GM12878 (cell line): ENCODE results near the gene DNA2. TPM values are rescaled to one million over a fixed set of nuclear protein-coding genes. Genes with fewer than 3 reads are reported as not detected.

ENCODE experiments used
- BMI1 ChIP-seq: fragments of 450-650 bp; IDR thresholded peaks from 2 replicates; pipeline ENCODE4 v1.6.1; 2016; ENCODE audit warnings: mild to moderate bottlenecking, moderate library complexity, borderline replicate concordance
- BRCA1 ChIP-seq: IDR thresholded peaks from 2 replicates; pipeline ENCODE4 v1.6.1; 2011; ENCODE audit warnings: low read depth, low read length, improper control_type of control experiment
- CBX3 ChIP-seq: fragments of 200-600 bp; sonication (generic); IDR thresholded peaks from 2 replicates; pipeline ENCODE4 v1.6.1; 2016; ENCODE audit warnings: low read depth, borderline replicate concordance
- CBX5 ChIP-seq: sonication (generic); IDR thresholded peaks from 2 replicates; pipeline ENCODE4 v1.6.1; 2016; ENCODE audit warnings: low read depth, moderate library complexity, mild to moderate bottlenecking, inconsistent platforms
- CEBPB ChIP-seq, 2 experiments: fragments of 150-350 bp in 1 of 2; IDR thresholded peaks; 2 replicates each; pipeline ENCODE4 v1.6.1; 2012 to 2014; ENCODE audit warnings: low read depth in 2 of 2, low read length in 2 of 2, borderline replicate concordance in 1 of 2, inconsistent platforms in 1 of 2
- E2F8 ChIP-seq: fragments of 450-650 bp; IDR thresholded peaks from 2 replicates; pipeline ENCODE4 v1.6.1; 2018; ENCODE audit warnings: mild to moderate bottlenecking, low read depth, moderate library complexity; ENCODE audit not compliant: partially characterized antibody
- EED ChIP-seq: sonication (generic); IDR thresholded peaks from 2 replicates; pipeline ENCODE4 v1.6.1; 2016; ENCODE audit warnings: antibody characterized with exemption, low read depth
- EGR1 ChIP-seq, 2 experiments: IDR thresholded peaks; 1 replicate in 1 of 2; 2 replicates in 1 of 2; pipeline ENCODE4 v1.6.1; 2011 to 2012; ENCODE audit warnings: low read depth in 2 of 2, low read length in 2 of 2, borderline replicate concordance in 1 of 2, mild to moderate bottlenecking in 1 of 2, moderate library complexity in 1 of 2
- IKZF2 ChIP-seq, 2 experiments: fragments of 450-650 bp; IDR thresholded peaks; 2 replicates each; pipeline ENCODE4 v1.6.1; 2017; ENCODE audit warnings: mild to moderate bottlenecking in 2 of 2, moderate library complexity in 2 of 2
- MYC ChIP-seq: IDR thresholded peaks from 2 replicates; pipeline ENCODE4 v1.6.1; 2011; ENCODE audit warnings: mild to moderate bottlenecking, low read length, moderate library complexity, inconsistent platforms; ENCODE audit not compliant: insufficient read depth, insufficient replicate concordance, insufficient read length, severe bottlenecking
- NFXL1 ChIP-seq: fragments of 450-650 bp; IDR thresholded peaks from 2 replicates; pipeline ENCODE4 v1.6.1; 2017; ENCODE audit warnings: antibody characterized with exemption, mild to moderate bottlenecking, borderline replicate concordance
- POU2F2 ChIP-seq: IDR thresholded peaks from 3 replicates; pipeline ENCODE4 v1.6.1; 2011; ENCODE audit warnings: low read depth, mild to moderate bottlenecking, low read length, borderline replicate concordance
- SIN3A ChIP-seq: IDR thresholded peaks from 2 replicates; pipeline ENCODE4 v1.6.1; 2012; ENCODE audit warnings: low read depth, low read length, improper control_type of control experiment
- TARDBP ChIP-seq: IDR thresholded peaks from 2 replicates; pipeline ENCODE4 v1.6.1; 2016; ENCODE audit warnings: borderline replicate concordance
- WRNIP1 ChIP-seq: IDR thresholded peaks from 2 replicates; pipeline ENCODE4 v1.6.1; 2011; ENCODE audit warnings: low read depth, low read length, improper control_type of control experiment, borderline replicate concordance
- YBX1 ChIP-seq: fragments of 450-650 bp; IDR thresholded peaks from 2 replicates; pipeline ENCODE4 v1.6.1; 2016; ENCODE audit warnings: antibody characterized with exemption
- polyA plus RNA-seq, 11 experiments: library from polyadenylated mRNA; depleted of rRNA in 4 of 11; unstranded in 6 of 11; stranded (reverse) in 5 of 11; fragments of >200 nt; fragmentation: Nextera tagmentation in 4 of 11; fragmentation: Illumina TruSeq in 1 of 11; extraction: Ambion mirVana in 4 of 11; extraction: Trizol in 1 of 11; gene quantifications; 1 replicate in 1 of 11; 2 replicates in 10 of 11; pipeline versions ENCODE4 v1.2.1 to v1.2.3, GENCODE V29; 2011 to 2016; ENCODE audit warnings: inconsistent platforms in 2 of 11, missing spikeins in 2 of 11, low read depth in 1 of 11
- total RNA-seq, 4 experiments: library from RNA; depleted of rRNA in 3 of 4; stranded (reverse); fragments of >200 nt in 3 of 4; fragmentation: Illumina TruSeq in 1 of 4; extraction: Trizol in 1 of 4; gene quantifications; 2 replicates each; pipeline versions ENCODE4 v1.2.1 to v1.2.3, GENCODE V29; 2013 to 2021
- TF ChIP-seq, protein P1 (sequence below): fragments of 450-650 bp; IDR thresholded peaks from 2 replicates; pipeline ENCODE4 v1.6.1; 2016; ENCODE audit warnings: mild to moderate bottlenecking, moderate library complexity, borderline replicate concordance
- TF ChIP-seq, protein P2 (sequence below): IDR thresholded peaks from 2 replicates; pipeline ENCODE4 v1.6.1; 2011; ENCODE audit warnings: low read depth, low read length, improper control_type of control experiment, borderline replicate concordance

The DNA2 gene
- total and polyA plus RNA-seq, 10 of the 15 experiments (the other 5 are each of a cell fraction or from before 2014, with no cell fraction given): 17.7 to 41.8 (median 28.4) TPM

GRCh38 chr10:68406111-68406814 lies 65.5 kb downstream of the DNA2 start (continued):
- TF ChIP-seq CEBPB (IDR thresholded peaks at IDR 0.05; ENCODE audit: borderline replicate concordance in 1 of 2, low read depth in 2 of 2, low read length in 2 of 2): no peak
- TF ChIP-seq WRNIP1: no peak
- TF ChIP-seq POU2F2: no peak
- TF ChIP-seq, protein P1, sequence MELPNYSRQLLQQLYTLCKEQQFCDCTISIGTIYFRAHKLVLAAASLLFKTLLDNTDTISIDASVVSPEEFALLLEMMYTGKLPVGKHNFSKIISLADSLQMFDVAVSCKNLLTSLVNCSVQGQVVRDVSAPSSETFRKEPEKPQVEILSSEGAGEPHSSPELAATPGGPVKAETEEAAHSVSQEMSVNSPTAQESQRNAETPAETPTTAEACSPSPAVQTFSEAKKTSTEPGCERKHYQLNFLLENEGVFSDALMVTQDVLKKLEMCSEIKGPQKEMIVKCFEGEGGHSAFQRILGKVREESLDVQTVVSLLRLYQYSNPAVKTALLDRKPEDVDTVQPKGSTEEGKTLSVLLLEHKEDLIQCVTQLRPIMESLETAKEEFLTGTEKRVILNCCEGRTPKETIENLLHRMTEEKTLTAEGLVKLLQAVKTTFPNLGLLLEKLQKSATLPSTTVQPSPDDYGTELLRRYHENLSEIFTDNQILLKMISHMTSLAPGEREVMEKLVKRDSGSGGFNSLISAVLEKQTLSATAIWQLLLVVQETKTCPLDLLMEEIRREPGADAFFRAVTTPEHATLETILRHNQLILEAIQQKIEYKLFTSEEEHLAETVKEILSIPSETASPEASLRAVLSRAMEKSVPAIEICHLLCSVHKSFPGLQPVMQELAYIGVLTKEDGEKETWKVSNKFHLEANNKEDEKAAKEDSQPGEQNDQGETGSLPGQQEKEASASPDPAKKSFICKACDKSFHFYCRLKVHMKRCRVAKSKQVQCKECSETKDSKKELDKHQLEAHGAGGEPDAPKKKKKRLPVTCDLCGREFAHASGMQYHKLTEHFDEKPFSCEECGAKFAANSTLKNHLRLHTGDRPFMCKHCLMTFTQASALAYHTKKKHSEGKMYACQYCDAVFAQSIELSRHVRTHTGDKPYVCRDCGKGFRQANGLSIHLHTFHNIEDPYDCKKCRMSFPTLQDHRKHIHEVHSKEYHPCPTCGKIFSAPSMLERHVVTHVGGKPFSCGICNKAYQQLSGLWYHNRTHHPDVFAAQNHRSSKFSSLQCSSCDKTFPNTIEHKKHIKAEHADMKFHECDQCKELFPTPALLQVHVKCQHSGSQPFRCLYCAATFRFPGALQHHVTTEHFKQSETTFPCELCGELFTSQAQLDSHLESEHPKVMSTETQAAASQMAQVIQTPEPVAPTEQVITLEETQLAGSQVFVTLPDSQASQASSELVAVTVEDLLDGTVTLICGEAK: no peak
- no peak for TF ChIP-seq NFXL1
- TF ChIP-seq, protein P2, sequence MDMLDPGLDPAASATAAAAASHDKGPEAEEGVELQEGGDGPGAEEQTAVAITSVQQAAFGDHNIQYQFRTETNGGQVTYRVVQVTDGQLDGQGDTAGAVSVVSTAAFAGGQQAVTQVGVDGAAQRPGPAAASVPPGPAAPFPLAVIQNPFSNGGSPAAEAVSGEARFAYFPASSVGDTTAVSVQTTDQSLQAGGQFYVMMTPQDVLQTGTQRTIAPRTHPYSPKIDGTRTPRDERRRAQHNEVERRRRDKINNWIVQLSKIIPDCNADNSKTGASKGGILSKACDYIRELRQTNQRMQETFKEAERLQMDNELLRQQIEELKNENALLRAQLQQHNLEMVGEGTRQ: no peak
- TF ChIP-seq SIN3A: no peak; the same call in 1 of the 2 replicates
- TF ChIP-seq YBX1: no peak
- TF ChIP-seq IKZF2 (IDR thresholded peaks at IDR 0.05): no peak
- no peak for TF ChIP-seq CBX5
- TF ChIP-seq BMI1: no peak
- TF ChIP-seq EED: no peak
- no peak for TF ChIP-seq BRCA1
- no peak for TF ChIP-seq TARDBP
- no peak for TF ChIP-seq EGR1 (IDR thresholded peaks at IDR 0.05; ENCODE audit: borderline replicate concordance in 1 of 2, low read depth in 2 of 2, low read length in 2 of 2)
- no peak for TF ChIP-seq E2F8
- TF ChIP-seq MYC: no peak
- no peak for TF ChIP-seq CBX3
